Measurements from ENCODE around the gene B4GALNT4. TPM values are rescaled to one million over a fixed set of nuclear protein-coding genes. Genes with fewer than 3 reads are reported as not detected.

The B4GALNT4 gene
- total and polyA plus RNA-seq, 2 donors (not counting 1 experiment from before 2014, with no cell fraction given) = 1.5 to 3.8 TPM

GRCh38 chr11:379205-380094 is 10.2 kb downstream of the B4GALNT4 start:
- no peak overlapping the region for H3K9ac ChIP-seq (ENCODE audit: insufficient read depth, low read length)
- H3K27ac ChIP-seq (ENCODE audit: insufficient read depth, low read length) = no peak overlapping the region
- H3K4me3 ChIP-seq (replicated peaks in 1 of 4; ENCODE audit: control extremely low read depth in 1 of 4, insufficient read depth in 1 of 4, low read depth in 3 of 4, low read length in 4 of 4) = no peak overlapping the region
- no peak overlapping the region for H2AFZ ChIP-seq (ENCODE audit: low read length)
- H4K20me1 ChIP-seq (ENCODE audit: control insufficient read depth, extremely low read depth, insufficient read depth, low read length) = no peaks in the 10 kb centered on the region
- no peaks in the 10 kb centered on the region for H3K4me1 ChIP-seq (ENCODE audit: control insufficient read depth, extremely low read depth, insufficient read depth, low read length)
- no peaks in the 10 kb centered on the region for H3K27me3 ChIP-seq (ENCODE audit: control insufficient read depth, insufficient read depth, low read length)
- H3K36me3 ChIP-seq (ENCODE audit: control insufficient read depth, insufficient read depth, low read length) = no peaks in the 10 kb centered on the region
- H3K79me2 ChIP-seq (ENCODE audit: control insufficient read depth, insufficient read depth, low read length) = no peaks in the 10 kb centered on the region
- DNase-seq (ENCODE audit: low read depth in 2 of 2) = no peak
- no peaks in the 10 kb centered on the region for H3K9me3 ChIP-seq (ENCODE audit: control insufficient read depth, insufficient read depth, low read depth, low read length)
- no peak for TF ChIP-seq EZH2 (IDR thresholded peaks at IDR 0.05; ENCODE audit: low read length, missing control alignments)
- H3K4me2 ChIP-seq (ENCODE audit: extremely low read depth, insufficient read depth, low read length) = no peak overlapping the region

- Histone ChIP-seq H3K4me3 (replicated peaks in 1 of 4; ENCODE audit: control extremely low read depth in 1 of 4, insufficient read depth in 1 of 4, low read depth in 3 of 4, low read length in 4 of 4) (no peak overlapping the region), H3K9ac (ENCODE audit: insufficient read depth, low read length) (no peak overlapping the region), H4K20me1 (ENCODE audit: control insufficient read depth, extremely low read depth, insufficient read depth, low read length) (no peaks in the 10 kb centered on the region), H3K27ac (ENCODE audit: insufficient read depth, low read length) (no peak overlapping the region), H3K4me1 (ENCODE audit: control insufficient read depth, extremely low read depth, insufficient read depth, low read length) (no peaks in the 10 kb centered on the region), H2AFZ (ENCODE audit: low read length) (no peak overlapping the region), H3K9me3 (ENCODE audit: control insufficient read depth, insufficient read depth, low read depth, low read length) (no peaks in the 10 kb centered on the region), H3K27me3 (ENCODE audit: control insufficient read depth, insufficient read depth, low read length) (no peaks in the 10 kb centered on the region), H3K79me2 (ENCODE audit: control insufficient read depth, insufficient read depth, low read length) (no peaks in the 10 kb centered on the region), H3K4me2 (ENCODE audit: extremely low read depth, insufficient read depth, low read length) (no peak overlapping the region), H3K36me3 (ENCODE audit: control insufficient read depth, insufficient read depth, low read length) (no peaks in the 10 kb centered on the region)
- TF ChIP-seq EZH2 (IDR thresholded peaks at IDR 0.05; ENCODE audit: low read length, missing control alignments) = no peak
- no peak for DNase-seq (ENCODE audit: low read depth in 2 of 2)
Measured at GRCh38 chr11:380095-380480, 10.8 kb downstream of the B4GALNT4 start.

- no peaks in the 10 kb centered on the region for H3K4me1 ChIP-seq (ENCODE audit: control insufficient read depth, extremely low read depth, insufficient read depth, low read length)
- H3K36me3 ChIP-seq (ENCODE audit: control insufficient read depth, insufficient read depth, low read length) = no peaks in the 10 kb centered on the region
- no peaks in the 10 kb centered on the region for H3K9me3 ChIP-seq (ENCODE audit: control insufficient read depth, insufficient read depth, low read depth, low read length)
- H3K9ac ChIP-seq (ENCODE audit: insufficient read depth, low read length) = no peak overlapping the region
- no peak overlapping the region for H3K27ac ChIP-seq (ENCODE audit: insufficient read depth, low read length)
- no peak for TF ChIP-seq EZH2 (IDR thresholded peaks at IDR 0.05; ENCODE audit: low read length, missing control alignments)
- TF ChIP-seq, protein P1, sequence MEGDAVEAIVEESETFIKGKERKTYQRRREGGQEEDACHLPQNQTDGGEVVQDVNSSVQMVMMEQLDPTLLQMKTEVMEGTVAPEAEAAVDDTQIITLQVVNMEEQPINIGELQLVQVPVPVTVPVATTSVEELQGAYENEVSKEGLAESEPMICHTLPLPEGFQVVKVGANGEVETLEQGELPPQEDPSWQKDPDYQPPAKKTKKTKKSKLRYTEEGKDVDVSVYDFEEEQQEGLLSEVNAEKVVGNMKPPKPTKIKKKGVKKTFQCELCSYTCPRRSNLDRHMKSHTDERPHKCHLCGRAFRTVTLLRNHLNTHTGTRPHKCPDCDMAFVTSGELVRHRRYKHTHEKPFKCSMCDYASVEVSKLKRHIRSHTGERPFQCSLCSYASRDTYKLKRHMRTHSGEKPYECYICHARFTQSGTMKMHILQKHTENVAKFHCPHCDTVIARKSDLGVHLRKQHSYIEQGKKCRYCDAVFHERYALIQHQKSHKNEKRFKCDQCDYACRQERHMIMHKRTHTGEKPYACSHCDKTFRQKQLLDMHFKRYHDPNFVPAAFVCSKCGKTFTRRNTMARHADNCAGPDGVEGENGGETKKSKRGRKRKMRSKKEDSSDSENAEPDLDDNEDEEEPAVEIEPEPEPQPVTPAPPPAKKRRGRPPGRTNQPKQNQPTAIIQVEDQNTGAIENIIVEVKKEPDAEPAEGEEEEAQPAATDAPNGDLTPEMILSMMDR (conservative IDR thresholded peaks at IDR 0.05 in 1 of 2, IDR thresholded peaks at IDR 0.05 in 1 of 2; ENCODE audit: low read depth in 1 of 2, low read length in 2 of 2) = no peak
- no peaks in the 10 kb centered on the region for H4K20me1 ChIP-seq (ENCODE audit: control insufficient read depth, extremely low read depth, insufficient read depth, low read length)
- no peaks in the 10 kb centered on the region for H3K79me2 ChIP-seq (ENCODE audit: control insufficient read depth, insufficient read depth, low read length)
- H3K4me2 ChIP-seq (ENCODE audit: extremely low read depth, insufficient read depth, low read length) = no peak overlapping the region
- H3K4me3 ChIP-seq (replicated peaks in 1 of 4; ENCODE audit: control extremely low read depth in 1 of 4, insufficient read depth in 1 of 4, low read depth in 3 of 4, low read length in 4 of 4) = no peak overlapping the region
- no peak for DNase-seq (ENCODE audit: low read depth in 2 of 2)
- no peak overlapping the region for H2AFZ ChIP-seq (ENCODE audit: low read length)
- no peaks in the 10 kb centered on the region for H3K27me3 ChIP-seq (ENCODE audit: control insufficient read depth, insufficient read depth, low read length)
Measured at GRCh38 chr11:380491-380890, 11.2 kb downstream of the B4GALNT4 start.

DNA sequence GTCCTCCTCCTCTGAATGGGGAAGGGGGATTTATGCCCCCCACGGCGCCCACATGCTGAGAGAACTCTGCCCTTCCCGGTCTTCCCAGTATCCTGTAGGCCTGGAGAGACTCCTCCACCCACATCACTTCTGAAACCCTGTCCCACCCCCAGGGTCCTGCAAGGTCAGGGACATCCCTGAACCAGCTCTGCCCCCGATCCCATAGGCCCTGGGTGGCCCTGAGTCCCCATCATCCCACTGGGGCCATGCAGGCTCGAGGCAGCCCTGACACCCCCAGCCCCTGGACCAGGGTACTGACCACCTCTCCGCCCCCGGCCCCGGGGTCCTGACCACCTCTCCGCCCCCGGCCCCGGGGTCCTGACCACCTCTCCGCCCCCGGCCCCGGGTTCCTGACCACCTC is 11.7 kb downstream of the B4GALNT4 start:
- no peak for TF ChIP-seq EZH2 (IDR thresholded peaks at IDR 0.05; ENCODE audit: low read length, missing control alignments)
- TF ChIP-seq, protein P1 (conservative IDR thresholded peaks at IDR 0.05 in 1 of 2, IDR thresholded peaks at IDR 0.05 in 1 of 2; ENCODE audit: low read depth in 1 of 2, low read length in 2 of 2) = no peak
- no peak overlapping the region for H3K4me2 ChIP-seq (ENCODE audit: extremely low read depth, insufficient read depth, low read length)
- no peaks in the 10 kb centered on the region for H3K27me3 ChIP-seq (ENCODE audit: control insufficient read depth, insufficient read depth, low read length)
- no peaks in the 10 kb centered on the region for H3K9me3 ChIP-seq (ENCODE audit: control insufficient read depth, insufficient read depth, low read depth, low read length)
- no peaks in the 10 kb centered on the region for H4K20me1 ChIP-seq (ENCODE audit: control insufficient read depth, extremely low read depth, insufficient read depth, low read length)
- H3K79me2 ChIP-seq (ENCODE audit: control insufficient read depth, insufficient read depth, low read length) = no peaks in the 10 kb centered on the region
- H3K27ac ChIP-seq (ENCODE audit: insufficient read depth, low read length) = no peak overlapping the region
- H3K4me3 ChIP-seq (replicated peaks in 1 of 4; ENCODE audit: control extremely low read depth in 1 of 4, insufficient read depth in 1 of 4, low read depth in 3 of 4, low read length in 4 of 4) = no peak overlapping the region
- H3K4me1 ChIP-seq (ENCODE audit: control insufficient read depth, extremely low read depth, insufficient read depth, low read length) = no peaks in the 10 kb centered on the region
- no peaks in the 10 kb centered on the region for H3K36me3 ChIP-seq (ENCODE audit: control insufficient read depth, insufficient read depth, low read length)
- no peak overlapping the region for H2AFZ ChIP-seq (ENCODE audit: low read length)
- no peak overlapping the region for H3K9ac ChIP-seq (ENCODE audit: insufficient read depth, low read length)
- no peak for DNase-seq (ENCODE audit: low read depth in 2 of 2)
